HG02763 (cell line): ENCODE results near the gene KLF18.
"Not testable (repeated sequence)": the region's sequence is repeated elsewhere in the genome, so short reads cannot be mapped to it uniquely, and the experiment has no call there.

Experiments used
- ATAC-seq: cut with Tn5 transposase; IDR thresholded peaks from one replicate; pipeline ENCODE4 v1.9.1; 2021; ENCODE audit warnings: mild to moderate bottlenecking, moderate library complexity; ENCODE audit not compliant: unreplicated experiment

Gene KLF18

GRCh38 chr1:44141531-44141930 is at the start of gene KLF18:
KLF18 (minus strand) TSS chr1:44141631; CDS start chr1:44141631, 0 bp downstream.
- ATAC-seq, result no peak

GRCh38 chr1:44174630-44175029 is 33.2 kb upstream of the KLF18 start:
- no peak for ATAC-seq

- no peak for ATAC-seq
These were observed 28.9 kb upstream of the KLF18 start for GRCh38 chr1:44170281-44170823.

GRCh38 chr1:44168520-44169098 is 27.2 kb upstream of the KLF18 start:
- ATAC-seq, result no peak

- no peak for ATAC-seq
These were observed 20.1 kb upstream of the KLF18 start for GRCh38 chr1:44161546-44161945.

- ATAC-seq, result no peak
These were observed 17.4 kb upstream of the KLF18 start for GRCh38 chr1:44158871-44159270.

GRCh38 chr1:44157903-44158302 is 16.5 kb upstream of the KLF18 start:
- ATAC-seq, result no peak

GRCh38 chr1:44154049-44154448 is 12.6 kb upstream of the KLF18 start:
- no peak for ATAC-seq

GRCh38 chr1:44152692-44153091 is 11.3 kb upstream of the KLF18 start:
- no peak for ATAC-seq

GRCh38 chr1:44151808-44152207 is 10.4 kb upstream of the KLF18 start:
- no peak for ATAC-seq

- no peak for ATAC-seq
These were observed 9.9 kb upstream of the KLF18 start for GRCh38 chr1:44151332-44151731.

GRCh38 chr1:44147582-44147981 is 6.2 kb upstream of the KLF18 start:
- no peak for ATAC-seq

GRCh38 chr1:44146536-44147361 is 5.3 kb upstream of the KLF18 start:
- no peak for ATAC-seq

- no peak for ATAC-seq
These were observed 3.7 kb upstream of the KLF18 start for GRCh38 chr1:44144962-44145756.

- ATAC-seq, result not testable (repeated sequence)
These were observed 1.9 kb downstream of the KLF18 start for GRCh38 chr1:44139565-44139964.

- ATAC-seq, result no peak
These were observed 3.2 kb downstream of the KLF18 start for GRCh38 chr1:44138239-44138638.

- no peak for ATAC-seq
These were observed 5.5 kb downstream of the KLF18 start for GRCh38 chr1:44135886-44136285.

GRCh38 chr1:44134071-44134920 is 7.1 kb downstream of the KLF18 start:
- no peak for ATAC-seq

- ATAC-seq, result no peak
These were observed 10.0 kb downstream of the KLF18 start for GRCh38 chr1:44131411-44131810.
